Hematopoietic multipotent progenitor cell treated with erythropoietin and hydrocortisone succinate and interleukin-3 and kit ligand, for 15 days (in vitro differentiated cells): ENCODE measurements around the gene NBL1.

ENCODE experiments used
- DNase-seq: peaks from one replicate; pipeline ENCODE4 v3.0.0-alpha.2; 2015; ENCODE audit warnings: low spot score

NBL1 gene

DNA sequence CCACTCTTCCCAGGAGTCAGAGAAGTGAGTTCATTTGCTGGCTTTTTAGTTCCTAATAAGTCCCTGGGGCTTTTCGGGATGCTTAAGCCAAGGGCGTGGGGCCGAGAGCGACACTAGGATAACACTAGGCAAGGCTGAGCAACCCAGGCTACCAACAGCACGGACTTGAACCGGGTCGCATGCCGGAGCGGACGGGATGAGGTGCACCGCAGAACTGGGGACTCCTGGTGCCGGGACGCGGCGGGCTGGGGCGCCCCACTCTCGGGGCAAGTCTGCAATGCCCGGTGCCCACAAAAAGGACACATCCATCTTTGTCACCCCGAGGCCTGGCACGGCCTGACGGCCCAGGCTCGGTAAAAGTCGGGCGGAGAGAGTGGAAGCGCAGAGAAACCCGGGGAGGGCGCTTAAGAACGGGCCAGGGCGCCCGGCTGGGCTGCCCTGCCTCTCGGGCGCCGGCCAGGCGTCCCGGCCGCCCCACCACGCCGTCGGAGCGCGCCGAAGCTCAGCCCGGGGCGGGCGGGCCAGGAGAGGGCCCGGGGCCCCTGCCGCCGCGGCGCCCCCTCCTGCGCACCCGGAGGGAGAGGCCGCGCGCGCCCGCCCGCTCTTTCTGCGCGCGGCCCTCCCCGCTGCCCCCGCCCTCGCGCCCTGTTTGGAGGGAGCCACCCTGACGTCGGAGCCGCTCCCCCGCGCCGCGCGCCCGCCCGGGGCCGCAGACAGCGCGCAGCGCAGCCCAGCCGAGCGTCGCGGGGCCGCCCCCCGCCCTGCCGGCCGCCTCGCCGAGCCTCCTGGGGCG is at the start of gene NBL1:
Gene NBL1, plus strand, starts transcription at position 710 of the 793 bp plus-strand sequence. CDS start 10,720 bp downstream, outside the sequence.
- no peak for DNase-seq

DNA sequence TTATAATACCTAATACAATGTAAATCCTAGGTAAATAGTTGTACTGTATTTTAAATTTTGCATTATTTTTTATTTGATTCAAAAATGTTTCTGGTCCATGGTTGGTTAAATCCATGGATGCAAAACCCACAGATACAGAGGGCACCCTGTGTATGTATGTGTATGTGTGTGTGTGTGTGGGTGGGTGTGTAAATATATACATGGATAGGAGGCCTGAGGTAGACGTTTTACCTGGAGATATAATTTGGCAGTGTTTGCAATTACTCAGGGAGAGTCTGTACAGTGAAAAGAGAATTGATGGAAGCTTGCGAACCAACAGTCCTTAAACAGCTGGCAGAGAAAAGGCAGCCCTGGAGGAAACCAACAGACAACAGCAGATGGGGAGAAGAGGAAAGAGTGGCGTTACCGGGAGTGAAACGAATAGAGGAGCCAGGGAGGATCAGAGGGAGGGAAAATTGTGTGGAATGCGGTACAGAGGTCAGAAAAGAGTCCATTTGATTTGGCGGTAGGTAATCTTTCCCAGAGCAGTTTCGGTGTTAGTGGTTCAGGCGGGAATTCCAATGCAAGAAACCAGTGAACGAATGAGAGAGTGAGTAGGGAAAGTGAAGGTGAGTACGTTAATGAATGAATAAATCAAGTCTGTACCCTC is 47.9 kb upstream of the NBL1 start:
- no peak for DNase-seq

- DNase-seq = peak; percentile 95
Measured at GRCh38 chr1:19596714-19597495, 47.2 kb upstream of the NBL1 start.

GRCh38 chr1:19597496-19598309 is 46.4 kb upstream of the NBL1 start:
- DNase-seq = peak; percentile 34

DNA sequence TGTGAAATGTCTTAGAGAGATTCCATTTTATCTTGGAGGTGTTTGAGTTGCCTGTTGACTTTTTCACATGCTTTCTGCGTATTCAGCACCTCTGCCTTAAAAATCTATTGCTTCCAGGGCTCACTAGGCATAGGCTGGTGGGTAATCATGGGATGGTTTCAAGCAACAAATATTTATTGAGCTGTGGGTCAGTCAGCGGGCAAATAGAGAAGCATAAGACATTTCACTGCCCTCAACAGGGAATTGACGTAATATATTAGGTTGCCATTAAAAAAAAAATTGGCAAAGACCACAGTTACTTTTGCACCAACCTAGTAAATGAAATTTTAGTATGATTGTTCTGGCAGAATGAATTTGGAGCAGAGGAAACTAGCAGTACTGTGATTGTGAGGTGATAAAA is 44.3 kb upstream of the NBL1 start:
- no peak for DNase-seq

- no peak for DNase-seq
Measured at GRCh38 chr1:19602486-19602885, 41.6 kb upstream of the NBL1 start.

DNA sequence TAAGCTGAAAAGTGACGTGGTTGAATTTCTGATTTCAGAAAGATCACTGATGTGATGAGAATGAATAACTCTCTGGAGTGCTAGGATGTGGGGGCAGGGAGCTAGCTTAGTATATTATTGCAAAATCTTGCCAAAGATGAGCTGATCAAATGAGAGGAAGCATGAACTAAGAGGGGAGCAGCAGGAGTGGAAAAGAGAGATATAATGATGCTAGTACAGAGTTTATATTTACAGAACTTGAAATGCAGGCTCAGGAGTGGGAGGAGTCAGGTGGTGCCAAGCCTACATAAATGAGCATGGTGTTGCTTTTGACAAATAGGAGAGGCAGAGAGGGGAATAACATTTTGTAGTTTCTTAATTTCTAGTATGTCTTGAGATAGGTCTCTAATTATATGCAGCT is 38.1 kb upstream of the NBL1 start:
- no peak for DNase-seq

- DNase-seq = no peak
Measured at GRCh38 chr1:19606817-19607642, 37.1 kb upstream of the NBL1 start.

DNA sequence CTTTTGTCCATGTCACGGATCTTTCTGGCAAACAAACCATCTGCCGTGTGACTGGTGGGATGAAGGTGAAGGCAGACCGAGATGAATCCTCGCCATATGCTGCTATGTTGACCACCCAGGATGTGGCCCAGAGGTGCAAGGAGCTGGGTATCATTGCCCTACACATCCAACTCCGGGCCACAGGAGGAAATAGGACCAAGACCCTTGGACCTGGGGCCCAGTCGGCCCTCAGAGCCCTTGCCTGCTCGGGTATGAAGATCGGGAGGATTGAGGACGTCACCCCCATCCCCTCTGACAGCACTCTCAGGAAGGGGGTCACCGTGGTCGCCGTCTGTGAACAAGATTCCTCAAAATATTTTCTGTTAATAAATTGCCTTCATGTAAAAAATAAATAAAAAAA is 35.9 kb upstream of the NBL1 start:
- no peak for DNase-seq

- DNase-seq = no peak
Measured at GRCh38 chr1:19610282-19610981, 33.7 kb upstream of the NBL1 start.

DNA sequence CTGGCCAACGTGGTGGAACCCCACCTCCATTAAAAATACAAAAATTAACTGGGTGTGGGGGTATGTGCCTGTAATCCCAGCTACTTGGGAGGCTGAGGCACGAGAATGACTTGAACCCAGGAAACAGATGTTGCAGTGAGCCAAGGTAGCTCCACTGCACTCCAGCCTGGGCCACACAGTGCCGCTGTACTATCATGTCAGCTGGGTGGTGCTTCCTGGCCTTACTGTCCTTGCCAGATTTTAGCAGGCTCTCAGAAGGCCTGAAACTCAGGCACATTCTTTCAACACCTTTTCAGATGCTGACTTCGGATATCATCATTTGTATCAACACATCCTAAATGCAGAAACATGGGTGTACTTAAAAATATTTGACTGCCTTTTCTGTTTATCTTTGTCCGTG is 31.6 kb upstream of the NBL1 start:
- DNase-seq = no peak

DNA sequence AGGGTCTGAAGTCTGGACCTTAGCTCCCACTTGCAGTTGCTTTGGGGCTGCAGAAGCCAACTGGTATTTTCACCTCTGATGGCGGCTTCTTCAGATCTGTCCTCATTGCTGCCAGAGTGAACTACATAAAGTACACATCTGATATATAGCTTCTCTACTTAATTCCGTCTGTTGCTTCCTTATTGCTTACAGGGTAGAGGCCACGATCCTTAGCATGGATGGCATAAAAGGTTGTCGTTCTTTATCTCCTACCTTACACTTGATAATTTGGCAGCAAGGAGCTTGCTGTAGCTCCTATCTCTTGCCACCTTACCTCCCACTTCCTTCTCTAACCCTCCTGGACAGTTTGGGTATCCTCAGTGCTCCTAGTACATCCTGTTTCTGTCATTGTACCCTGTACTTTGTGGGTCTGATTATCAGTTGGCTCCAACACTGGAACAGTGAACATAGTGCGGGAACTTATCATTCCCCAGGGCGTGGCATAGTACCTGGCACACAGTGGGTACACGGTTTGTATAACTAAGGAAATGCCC is 30.9 kb upstream of the NBL1 start:
- no peak for DNase-seq

GRCh38 chr1:19615438-19615837 is 28.7 kb upstream of the NBL1 start:
- DNase-seq = no peak

DNA sequence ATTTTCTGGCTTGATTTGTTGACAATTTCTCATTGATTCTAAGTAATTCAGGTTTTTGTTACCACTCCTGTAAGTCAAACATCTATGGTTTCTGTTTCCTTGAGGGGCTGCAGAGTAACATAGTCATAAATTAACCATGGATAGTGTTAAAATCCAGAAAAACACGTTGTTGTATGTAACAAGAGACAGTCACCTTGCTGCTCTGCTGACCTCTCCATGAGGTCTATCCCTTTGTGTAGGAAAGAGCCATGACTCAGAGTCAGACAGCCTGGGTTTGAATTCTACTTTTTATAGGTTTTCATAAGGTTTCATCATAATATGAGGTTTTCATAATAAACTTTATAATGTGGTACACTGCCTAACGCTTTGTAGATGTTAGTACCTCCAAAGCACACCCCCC is 27.6 kb upstream of the NBL1 start:
- DNase-seq = no peak

DNA sequence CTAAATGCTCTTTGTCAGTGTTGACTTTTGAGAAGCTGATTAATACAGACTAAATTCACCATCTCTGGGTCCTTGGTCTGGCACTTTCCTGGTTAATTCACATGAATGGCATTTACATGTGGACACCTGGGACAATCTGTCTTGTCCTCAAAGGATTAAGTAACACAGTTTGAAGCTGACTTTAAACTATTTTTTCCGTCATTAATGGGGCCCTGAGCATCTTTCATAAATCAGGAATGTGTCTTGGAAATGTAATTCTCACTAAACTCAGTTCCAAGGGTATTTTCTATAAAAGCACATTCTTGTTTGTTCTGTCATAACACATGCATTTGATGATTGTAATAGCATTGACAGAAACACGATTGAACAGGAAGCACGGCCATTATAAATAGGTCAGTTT is 26.7 kb upstream of the NBL1 start:
- no peak for DNase-seq

- no peak for DNase-seq
Measured at GRCh38 chr1:19618428-19618827, 25.7 kb upstream of the NBL1 start.

DNA sequence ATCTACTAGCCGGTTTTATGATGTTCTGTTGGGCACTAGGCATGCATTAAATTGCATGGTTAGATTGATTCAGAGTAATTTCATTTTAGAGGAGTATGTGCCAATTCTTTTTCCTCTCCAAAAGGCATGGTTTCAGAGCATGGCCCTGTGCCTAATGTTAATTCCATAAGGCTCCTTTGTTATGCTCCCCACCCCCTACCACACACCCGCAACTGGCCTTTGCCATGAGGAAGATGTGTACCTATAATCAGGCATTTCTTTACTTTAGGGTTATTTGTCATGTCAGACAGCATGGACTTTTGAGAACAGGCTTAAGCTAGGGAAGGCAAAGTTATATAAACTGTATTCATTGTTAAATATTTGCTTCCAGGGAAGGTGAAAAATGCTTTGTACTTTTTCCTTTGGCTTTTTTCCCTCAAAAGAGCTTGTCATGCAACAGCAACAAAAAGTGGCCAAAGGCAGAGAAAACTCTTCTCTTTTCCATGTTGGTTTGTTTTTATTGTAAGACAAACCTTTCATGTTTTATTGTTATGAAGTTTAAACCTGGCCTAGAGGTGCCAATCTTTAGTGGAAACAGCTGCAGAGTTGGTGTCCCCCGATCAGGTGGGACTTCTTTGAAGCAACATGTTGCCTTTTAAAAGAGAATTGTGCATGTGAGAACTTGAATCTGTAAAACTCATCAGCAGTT is 24.3 kb upstream of the NBL1 start:
- no peak for DNase-seq

DNA sequence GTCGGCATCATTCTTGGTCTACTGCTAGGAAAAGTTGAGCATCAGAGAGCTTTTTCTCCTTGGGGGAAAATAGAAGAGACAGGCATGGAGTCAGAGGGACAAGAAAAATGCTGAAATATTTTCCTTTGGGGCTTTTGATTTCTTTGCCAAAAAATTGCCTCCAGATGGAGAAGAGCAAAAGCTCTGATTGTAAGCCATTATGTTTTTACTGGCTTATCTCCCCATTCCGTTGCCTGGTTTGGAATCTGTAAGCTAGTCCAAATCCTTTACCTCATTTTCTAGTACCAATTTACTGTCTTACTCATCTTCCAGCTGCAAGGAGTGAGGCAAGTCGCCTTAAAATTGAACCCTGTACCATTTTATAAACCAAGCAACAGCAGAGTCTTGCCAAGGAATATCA is 23.3 kb upstream of the NBL1 start:
- DNase-seq = no peak

- DNase-seq = no peak
Measured at GRCh38 chr1:19621274-19621950, 22.7 kb upstream of the NBL1 start.
